Peyer's patch (tissue), 4 donors: Measurements from ENCODE around the gene FEM1A. TPM values are rescaled to one million over a fixed set of nuclear protein-coding genes. Genes with fewer than 3 reads are reported as not detected.
"Not testable (repeated sequence)": the region's sequence is repeated elsewhere in the genome, so short reads cannot be mapped to it uniquely, and the experiment has no call there.

Experiments used
- DNase-seq, 3 donors: peaks; one replicate each; pipeline ENCODE4 v3.0.0-alpha.2; 2017 to 2019
- H3K27ac ChIP-seq, 4 donors: fragments of 200-600 bp; sonication (generic); one replicate each; pipeline ENCODE4 v1.5.1; 2016 to 2019
- H3K27me3 ChIP-seq, 2 donors: fragments of 200-600 bp; sonication (generic); one replicate each; pipeline ENCODE4 v1.5.1; 2019
- H3K36me3 ChIP-seq, 3 donors: fragments of 200-600 bp; sonication (generic); one replicate each; pipeline ENCODE4 v1.5.1; 2016 to 2019
- H3K4me1 ChIP-seq, 4 donors: fragments of 200-600 bp; sonication (generic); one replicate each; pipeline ENCODE4 v1.5.1; 2016 to 2019
- H3K4me3 ChIP-seq, 4 donors: fragments of 200-600 bp; sonication (generic); 1 replicate in 3 of 4; 2 replicates in 1 of 4; pipeline ENCODE4 v1.5.1; 2016 to 2019; ENCODE audit warnings: mild to moderate bottlenecking in 1 of 4
- H3K9me3 ChIP-seq, 4 donors: fragments of 200-600 bp; sonication (generic); one replicate each; pipeline ENCODE4 v1.5.1; 2016 to 2019; ENCODE audit warnings: mild to moderate bottlenecking in 1 of 4
- CTCF ChIP-seq, 6 experiments: fragments of 450-650 bp in 4 of 6; fragments of 200-600 bp in 2 of 6; sonication (generic) in 1 of 6; IDR thresholded peaks; one replicate each; pipeline ENCODE4 v1.5.1; 2017 to 2019; ENCODE audit warnings: antibody characterized with exemption in 6 of 6, mild to moderate bottlenecking in 3 of 6, moderate library complexity in 1 of 6
- POLR2A ChIP-seq, 2 donors: fragments of 450-650 bp; IDR thresholded peaks; one replicate each; pipeline ENCODE4 v1.5.1; 2017; ENCODE audit warnings: antibody characterized with exemption in 2 of 2, mild to moderate bottlenecking in 2 of 2, moderate library complexity in 2 of 2
- total RNA-seq, 4 donors: library from RNA; depleted of rRNA; stranded (reverse); fragments of >200 nt; gene quantifications; one replicate each; pipeline ENCODE4 v1.1.0, GENCODE V29; 2016

The FEM1A gene
- total RNA-seq, 4 donors from 2014 or later: 12.8 to 14.9 (median 14.0) TPM

GRCh38 chr19:4817467-4818277 is 26.1 kb downstream of the FEM1A start:
- Histone ChIP-seq H3K4me3 (no peak overlapping the region), H3K36me3 (peaks cover 0 to 28% (median 0%) of the 10 kb centered on the region in 3 donors), H3K9me3 (no peaks in the 10 kb centered on the region), H3K27me3 (no peaks in the 10 kb centered on the region), H3K4me1 (peaks cover 0 to 7% (median 2%) of the 10 kb centered on the region in 4 donors), H3K27ac (no peak overlapping the region)
- no peak for TF ChIP-seq CTCF (IDR thresholded peaks at IDR 0.05)
- no peak for TF ChIP-seq POLR2A (IDR thresholded peaks at IDR 0.05)
- DNase-seq: no peak

DNA sequence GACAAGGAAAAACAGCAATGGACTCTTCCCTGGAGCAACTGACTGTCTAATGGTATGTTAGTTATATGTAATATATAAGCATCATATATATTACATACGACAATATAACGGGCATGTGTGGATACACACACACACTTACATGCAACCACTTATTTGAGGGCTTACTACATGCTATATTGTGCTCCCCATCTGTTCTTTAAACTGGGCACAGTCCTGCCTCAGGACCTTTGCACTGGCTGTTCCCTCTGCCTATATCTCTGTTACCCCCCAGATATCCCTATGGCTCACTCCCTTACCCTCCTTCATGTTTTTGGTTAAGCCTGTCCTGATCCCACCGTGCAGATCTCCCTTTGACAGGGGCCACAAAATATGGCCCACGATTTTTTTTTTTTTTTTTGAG is 29.7 kb downstream of the FEM1A start:
- Histone ChIP-seq H3K4me1 (no peaks in the 10 kb centered on the region), H3K36me3 (peaks cover 0 to 26% (median 0%) of the 10 kb centered on the region in 3 donors), H3K4me3 (no peak overlapping the region), H3K9me3 (no peaks in the 10 kb centered on the region), H3K27ac (no peak overlapping the region), H3K27me3 (no peaks in the 10 kb centered on the region)
- DNase-seq: no peak
- no peak for TF ChIP-seq POLR2A (IDR thresholded peaks at IDR 0.05)
- no peak for TF ChIP-seq CTCF (IDR thresholded peaks at IDR 0.05)

DNA sequence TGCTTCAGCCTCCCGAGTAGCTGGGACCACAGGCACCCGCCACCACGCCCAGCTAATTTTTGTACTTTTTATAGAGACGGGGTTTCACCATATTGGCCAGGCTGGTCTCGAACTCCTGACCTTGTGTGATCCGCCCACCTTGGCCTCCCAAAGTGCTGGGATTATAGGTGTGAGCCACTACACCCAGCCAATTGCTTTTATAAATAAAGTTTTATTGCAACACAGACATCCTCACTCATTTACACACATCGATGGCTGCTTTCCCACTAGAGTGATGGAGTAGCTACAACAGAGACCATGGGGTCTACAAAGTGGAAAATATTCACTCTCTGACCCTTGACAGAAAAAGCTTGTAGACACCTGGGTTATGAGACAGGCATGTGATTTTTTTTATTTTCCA is 30.8 kb downstream of the FEM1A start:
- H3K36me3 ChIP-seq: peaks cover 0 to 15% (median 0%) of the 10 kb centered on the region in 3 donors

DNA sequence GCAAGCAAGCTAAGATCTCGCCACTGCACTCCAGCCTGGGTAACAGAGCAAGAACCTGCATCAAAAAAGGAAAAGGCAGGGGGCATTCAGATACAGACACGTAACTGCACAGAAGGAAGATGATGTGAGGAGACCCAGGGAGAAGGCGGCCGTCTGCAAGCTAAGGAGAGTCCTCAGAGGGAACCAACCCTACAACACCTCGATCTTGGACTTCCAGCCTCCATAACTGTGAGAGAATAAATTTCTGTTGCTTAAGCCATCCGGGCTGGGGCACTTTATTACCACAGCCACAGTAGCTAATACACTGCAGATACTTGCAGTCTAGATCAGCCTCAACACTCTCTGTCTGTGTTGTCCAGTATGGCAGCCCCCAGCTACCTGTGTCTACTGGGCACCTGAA is 32.0 kb downstream of the FEM1A start:
- no peaks in the 10 kb centered on the region for H3K27me3 ChIP-seq
- TF ChIP-seq CTCF (IDR thresholded peaks at IDR 0.05) (no peak), POLR2A (IDR thresholded peaks at IDR 0.05) (no peak)
- H3K4me1 ChIP-seq: peaks cover 0 to 12% (median 0%) of the 10 kb centered on the region in 4 donors
- DNase-seq: no peak
- H3K4me3 ChIP-seq: no peak overlapping the region
- no peaks in the 10 kb centered on the region for H3K9me3 ChIP-seq
- no peak overlapping the region for H3K27ac ChIP-seq
- peaks cover 0 to 3% (median 0%) of the 10 kb centered on the region in 3 donors for H3K36me3 ChIP-seq

More for the DNA sequence above, 30.8 kb downstream of the FEM1A start:
- not testable (repeated sequence) for H3K4me1 ChIP-seq, H3K4me3 ChIP-seq, H3K9me3 ChIP-seq, H3K27me3 ChIP-seq, H3K27ac ChIP-seq, DNase-seq

DNA sequence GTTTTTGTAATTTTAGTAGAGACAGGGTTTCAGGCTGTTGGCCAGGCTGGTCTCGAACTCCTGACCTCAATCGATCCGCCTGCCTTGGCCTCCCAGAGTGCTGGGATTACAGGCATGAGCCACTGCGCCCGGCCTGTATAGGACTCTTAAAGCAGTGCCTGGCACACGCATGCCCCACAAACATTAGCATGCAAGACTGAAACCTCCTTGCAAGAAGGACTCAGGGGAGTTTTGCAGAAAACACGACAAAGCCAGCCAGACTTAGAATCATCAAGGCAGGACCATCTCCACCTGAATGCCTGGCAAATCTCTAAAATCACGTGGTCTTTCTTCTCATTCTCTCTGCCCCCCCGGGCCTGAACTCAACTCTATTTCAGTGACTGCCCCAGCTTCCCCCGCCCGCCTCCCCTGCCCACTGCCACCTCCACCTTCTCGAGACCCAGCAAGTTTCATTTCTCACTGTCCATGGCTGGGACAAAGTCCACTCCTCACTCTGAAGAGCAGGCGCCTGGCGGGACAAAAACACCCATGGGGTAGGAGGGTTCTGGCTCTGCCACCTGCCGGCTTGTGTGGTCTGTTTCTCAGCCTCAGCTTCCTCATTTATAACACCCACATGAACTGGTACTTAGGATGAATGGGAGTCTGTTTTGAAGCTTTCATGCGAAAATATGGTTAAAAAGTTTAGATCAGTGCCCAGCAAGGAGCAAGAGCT is 37.6 kb downstream of the FEM1A start:
- Histone ChIP-seq H3K4me3 (peak overlapping the region in 2 of 4 donors; percentile 98 to 99), H3K36me3 (no peaks in the 10 kb centered on the region), H3K27ac (peak overlapping the region; percentile 40 to 84 (median 67)), H3K4me1 (peaks cover 0 to 43% (median 5%) of the 10 kb centered on the region in 4 donors), H3K27me3 (no peaks in the 10 kb centered on the region), H3K9me3 (no peaks in the 10 kb centered on the region)
- no peak for TF ChIP-seq POLR2A (IDR thresholded peaks at IDR 0.05)
- peak in 4 of 6 experiments; percentile 6 to 54 (median 45) for TF ChIP-seq CTCF (IDR thresholded peaks at IDR 0.05)
- peak; percentile 49 to 79 (median 79) for DNase-seq

DNA sequence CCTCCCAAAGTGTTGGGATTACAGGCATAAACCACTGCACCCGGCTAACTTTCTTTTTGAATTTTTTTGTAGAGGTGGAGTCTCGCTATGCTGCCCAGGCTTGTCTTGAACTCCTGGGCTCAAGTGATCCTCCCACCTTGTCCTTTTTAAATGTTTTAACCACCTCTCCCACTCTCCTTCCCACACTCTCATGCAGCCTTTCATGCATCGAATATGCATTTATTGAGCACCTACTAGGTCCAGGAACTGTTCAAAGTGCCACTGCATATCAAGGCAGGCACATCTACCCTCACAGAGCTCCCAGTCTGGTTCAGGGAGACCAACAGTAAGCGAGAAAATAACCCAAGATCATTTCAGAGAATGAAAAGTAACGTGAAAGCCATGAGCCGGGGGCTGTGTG is 38.8 kb downstream of the FEM1A start:
- TF ChIP-seq POLR2A (IDR thresholded peaks at IDR 0.05) (no peak), CTCF (IDR thresholded peaks at IDR 0.05) (no peak)
- no peaks in the 10 kb centered on the region for H3K9me3 ChIP-seq
- no peaks in the 10 kb centered on the region for H3K36me3 ChIP-seq
- no peaks in the 10 kb centered on the region for H3K27me3 ChIP-seq
- DNase-seq: no peak
- peaks cover 0 to 43% (median 5%) of the 10 kb centered on the region in 4 donors for H3K4me1 ChIP-seq
- peak overlapping the region; percentile 72 to 99 (median 92) for H3K4me3 ChIP-seq
- peak overlapping the region; percentile 78 to 98 (median 94) for H3K27ac ChIP-seq
